HL-60/S4 treated with phorbol 12-myristate 13-acetate at 8.2 ng/mL for 4 days and 3 days (cell line): ENCODE measurements around the gene EIF2B2.

ENCODE experiments used
- in situ Hi-C: fragments of 300-500 bp; cut with MboI; formaldehyde crosslinking; loops from 2 replicates; pipeline ENCODE4 v1.15.0; 2022; ENCODE audit warnings: low sequenced_read_pairs

The EIF2B2 gene

GRCh38 chr14:74973905-74974363 lies 28.8 kb upstream of the EIF2B2 start:
- in situ Hi-C loops = no loop called here

GRCh38 chr14:74974364-74975058 lies 28.2 kb upstream of the EIF2B2 start:
- in situ Hi-C loops = no loop called here

- in situ Hi-C loops = no loop called here
Measured at GRCh38 chr14:74975059-74975810, 27.5 kb upstream of the EIF2B2 start.

GRCh38 chr14:74976264-74977113 lies 26.2 kb upstream of the EIF2B2 start:
- in situ Hi-C loops = no loop called here

GRCh38 chr14:74977164-74977900 lies 25.4 kb upstream of the EIF2B2 start:
- in situ Hi-C loops = no loop called here

GRCh38 chr14:74977901-74978385 lies 24.8 kb upstream of the EIF2B2 start:
- in situ Hi-C loops = no loop called here

- in situ Hi-C loops = no loop called here
Measured at GRCh38 chr14:74978416-74978947, 24.2 kb upstream of the EIF2B2 start.

- in situ Hi-C loops = no loop called here
Measured at GRCh38 chr14:74979029-74979428, 23.7 kb upstream of the EIF2B2 start.

- in situ Hi-C loops = no loop called here
Measured at GRCh38 chr14:74979442-74980397, 23.0 kb upstream of the EIF2B2 start.

GRCh38 chr14:74980398-74980730 lies 22.4 kb upstream of the EIF2B2 start:
- in situ Hi-C loops = no loop called here

GRCh38 chr14:74980731-74981461 lies 21.8 kb upstream of the EIF2B2 start:
- in situ Hi-C loops = no loop called here

- in situ Hi-C loops = no loop called here
Measured at GRCh38 chr14:74981462-74981782, 21.3 kb upstream of the EIF2B2 start.

- in situ Hi-C loops = no loop called here
Measured at GRCh38 chr14:74981833-74982232, 20.9 kb upstream of the EIF2B2 start.

GRCh38 chr14:74982661-74983060 lies 20.1 kb upstream of the EIF2B2 start:
- in situ Hi-C loops = no loop called here

- in situ Hi-C loops = no loop called here
Measured at GRCh38 chr14:74983343-74983742, 19.4 kb upstream of the EIF2B2 start.

- in situ Hi-C loops = no loop called here
Measured at GRCh38 chr14:74984236-74985027, 18.3 kb upstream of the EIF2B2 start.

GRCh38 chr14:74985028-74985310 lies 17.8 kb upstream of the EIF2B2 start:
- in situ Hi-C loops = no loop called here

GRCh38 chr14:74985806-74986205 lies 16.9 kb upstream of the EIF2B2 start:
- in situ Hi-C loops = no loop called here
